HuH-7.5 (cell line): ENCODE results near the gene TLR7.

Source experiments
- DNase-seq: peaks from one replicate; pipeline ENCODE4 v3.0.0; 2011; ENCODE audit warnings: low spot score

The TLR7 gene

DNA sequence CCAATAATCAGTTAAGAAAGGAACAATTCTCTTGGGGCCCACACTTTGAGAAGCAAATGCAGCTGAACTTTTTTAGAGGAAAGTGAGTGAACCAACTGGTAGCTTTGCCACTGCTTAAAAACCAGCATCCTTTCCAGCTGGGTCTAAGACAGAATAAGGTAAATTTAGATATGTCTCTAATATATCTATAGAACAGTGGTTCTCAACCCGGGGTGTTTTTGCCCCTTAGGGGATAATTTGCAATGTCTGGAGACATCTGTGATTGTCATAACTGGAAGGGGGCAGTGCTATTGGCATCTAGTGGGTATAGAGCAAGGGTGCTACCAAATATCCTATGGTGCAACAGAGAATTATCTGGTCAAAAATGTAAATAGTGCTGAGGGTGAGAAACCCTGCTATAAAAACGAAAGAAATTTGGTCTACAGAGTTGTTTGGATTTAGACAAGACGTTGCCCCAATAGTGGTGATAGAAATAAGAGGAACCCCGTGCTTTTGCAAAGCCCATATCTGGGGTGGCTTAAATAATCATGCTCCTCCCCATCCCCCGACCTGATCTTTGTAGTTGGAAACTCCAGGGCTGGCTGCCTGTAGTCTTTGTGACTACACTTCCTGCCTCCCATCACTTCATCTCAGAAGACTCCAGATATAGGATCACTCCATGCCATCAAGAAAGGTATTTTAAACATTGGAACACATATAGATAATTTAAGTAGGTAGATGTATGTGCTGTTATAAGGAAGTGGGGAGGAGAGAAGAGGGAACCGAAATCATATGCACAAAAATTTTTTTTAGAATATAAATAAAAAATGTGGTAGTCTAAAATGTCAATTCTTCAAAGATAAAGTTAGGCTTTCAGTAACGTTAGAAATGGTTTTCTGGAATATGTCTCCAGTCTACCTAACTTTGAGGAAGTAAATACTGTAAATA, at the start of gene TLR7:
Gene TLR7 (plus strand): TSS at position 622 of the 927 bp plus-strand sequence. CDS start 507 bp downstream, outside the sequence.
- no peak for DNase-seq

- DNase-seq = no peak
These were observed 49.3 kb upstream of the TLR7 start for GRCh38 chrX:12817528-12817927.

DNA sequence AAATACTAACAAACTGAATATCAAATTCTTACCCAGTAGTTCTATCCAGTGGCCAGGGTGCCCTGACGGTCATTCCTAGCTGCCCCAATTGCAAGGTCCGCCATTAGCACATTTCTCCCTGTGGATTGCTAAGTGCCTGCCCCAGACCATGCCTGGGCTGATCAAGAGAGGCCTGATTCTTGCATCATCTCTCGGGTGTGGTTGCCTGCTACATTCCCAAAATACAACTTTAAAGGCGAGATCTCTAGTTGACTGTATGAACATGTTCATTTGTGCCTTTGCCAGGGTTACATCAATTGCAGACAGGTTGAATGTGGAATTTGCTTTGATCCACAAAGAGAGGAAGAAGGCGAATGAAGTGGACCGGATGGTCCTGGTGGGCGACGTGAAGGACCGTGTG, 47.6 kb upstream of the TLR7 start:
- no peak for DNase-seq

- no peak for DNase-seq
These were observed 46.1 kb upstream of the TLR7 start for GRCh38 chrX:12820737-12821136.

- DNase-seq = no peak
These were observed 41.9 kb upstream of the TLR7 start for GRCh38 chrX:12824944-12825343.

DNA sequence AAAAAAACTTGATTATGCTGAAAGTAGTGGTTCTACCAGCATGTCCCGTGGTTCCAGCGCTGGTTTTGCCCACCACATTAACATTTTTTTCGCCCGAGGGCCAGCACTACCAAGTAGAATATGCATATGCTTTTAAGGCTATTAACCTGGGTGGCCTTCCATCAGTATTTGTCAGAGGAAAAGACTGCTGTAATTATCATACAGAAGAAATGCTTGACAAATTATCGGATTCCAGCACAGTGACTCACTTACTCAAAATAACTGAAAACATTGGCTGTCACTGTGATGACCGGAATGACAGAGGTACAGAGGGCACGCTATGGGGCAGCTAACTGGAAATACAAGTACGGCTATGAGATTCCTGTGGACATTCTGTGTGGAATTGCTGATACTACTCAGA, 41.1 kb upstream of the TLR7 start:
- no peak for DNase-seq

- no peak for DNase-seq
These were observed 23.7 kb upstream of the TLR7 start for GRCh38 chrX:12843061-12843667.

DNA sequence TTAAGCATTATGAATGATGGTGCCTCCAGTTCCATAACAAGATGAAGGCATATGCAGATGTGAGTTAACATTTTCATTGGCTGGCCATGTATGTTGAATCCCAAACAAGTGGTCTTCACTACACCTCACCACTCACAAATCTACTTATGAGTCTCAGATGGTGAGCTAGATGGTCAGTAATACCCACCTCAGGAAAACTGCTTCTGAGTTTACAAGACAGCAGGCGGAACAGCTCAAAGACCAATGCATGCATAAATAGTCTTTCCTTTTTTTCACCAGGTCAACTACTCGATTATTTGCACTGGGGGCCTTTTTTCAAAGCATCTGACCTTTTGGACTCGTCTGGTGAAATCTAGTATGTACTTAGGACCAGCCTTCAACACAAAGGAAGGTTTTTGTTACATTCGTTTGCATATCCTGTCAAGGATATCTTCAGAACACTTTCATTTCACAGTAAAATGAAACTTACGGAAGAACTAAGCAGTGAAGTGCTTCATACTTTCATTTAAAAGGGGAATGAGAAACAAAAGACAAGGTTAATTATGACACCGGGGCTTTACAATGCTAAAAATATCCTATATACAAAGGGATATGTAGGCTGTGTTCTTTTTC, 23.1 kb upstream of the TLR7 start:
- DNase-seq = no peak

GRCh38 chrX:12844319-12844718, 22.6 kb upstream of the TLR7 start:
- no peak for DNase-seq

DNA sequence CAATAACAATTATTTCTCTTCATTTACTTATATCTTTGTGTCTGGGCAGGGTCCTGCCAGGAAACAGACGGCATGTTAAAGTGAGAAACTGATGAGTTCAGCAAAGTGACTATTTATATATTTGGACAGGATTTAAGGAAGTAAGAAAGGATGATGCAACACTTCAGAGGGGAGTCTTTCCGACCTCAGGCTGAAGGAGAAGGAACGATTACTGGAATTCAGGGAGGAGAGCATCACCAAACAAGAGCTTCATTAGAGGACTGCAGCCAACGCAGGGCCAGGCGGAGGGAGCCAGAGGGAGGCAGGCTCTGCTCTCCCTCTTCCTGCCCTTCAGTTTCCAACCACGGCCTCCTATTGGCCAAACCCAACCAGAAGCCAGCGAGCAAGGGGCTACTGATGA, 1.5 kb upstream of the TLR7 start:
- DNase-seq = no peak

GRCh38 chrX:12867685-12868084, 813 bp downstream of the TLR7 start:
- DNase-seq = no peak

GRCh38 chrX:12868747-12869146, 1.9 kb downstream of the TLR7 start:
- no peak for DNase-seq

- no peak for DNase-seq
These were observed 4.4 kb downstream of the TLR7 start for GRCh38 chrX:12871257-12871656.

GRCh38 chrX:12872741-12873140, 5.9 kb downstream of the TLR7 start:
- DNase-seq = no peak

DNA sequence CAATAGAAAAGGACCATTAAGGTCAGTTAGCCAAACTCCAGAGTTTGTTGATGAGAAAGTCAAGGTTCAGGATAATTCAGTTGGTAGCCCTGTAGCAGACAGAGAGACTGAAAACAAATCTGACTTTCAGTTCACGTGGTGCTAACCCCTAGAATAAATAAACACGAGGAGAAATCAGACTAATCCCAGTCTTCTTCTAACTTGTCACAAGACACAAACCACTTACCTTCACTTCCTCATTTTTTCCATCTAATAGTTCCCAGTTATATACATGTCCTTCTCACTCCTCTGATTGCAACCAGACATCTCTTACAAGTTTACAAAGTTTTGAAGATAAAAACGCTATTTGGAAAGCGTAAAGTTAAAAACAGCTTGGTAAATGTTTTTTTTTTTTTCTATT, 7.7 kb downstream of the TLR7 start:
- no peak for DNase-seq

GRCh38 chrX:12877386-12877785, 10.5 kb downstream of the TLR7 start:
- no peak for DNase-seq

GRCh38 chrX:12878536-12878935, 11.7 kb downstream of the TLR7 start:
- no peak for DNase-seq

DNA sequence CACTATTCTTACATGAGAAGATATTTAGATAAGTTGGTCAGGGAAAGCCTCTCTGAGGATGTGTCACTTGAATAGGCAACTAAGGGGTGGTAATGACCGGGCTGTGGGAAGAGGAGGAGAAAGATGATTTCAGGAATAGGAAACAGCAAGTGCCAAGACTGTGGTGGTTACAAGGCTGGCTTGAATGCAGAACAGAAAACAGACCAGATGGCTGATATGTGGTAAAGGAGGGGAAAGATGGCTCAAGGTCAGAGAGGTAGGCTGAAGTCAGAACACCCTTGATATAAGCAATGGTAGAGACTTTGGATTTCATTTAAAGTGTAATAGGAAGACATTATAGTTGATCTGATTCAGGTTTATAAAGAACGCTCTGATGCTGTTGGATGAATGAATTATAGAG, 15.0 kb downstream of the TLR7 start:
- DNase-seq = no peak

GRCh38 chrX:12885508-12885907, 18.6 kb downstream of the TLR7 start:
- no peak for DNase-seq

DNA sequence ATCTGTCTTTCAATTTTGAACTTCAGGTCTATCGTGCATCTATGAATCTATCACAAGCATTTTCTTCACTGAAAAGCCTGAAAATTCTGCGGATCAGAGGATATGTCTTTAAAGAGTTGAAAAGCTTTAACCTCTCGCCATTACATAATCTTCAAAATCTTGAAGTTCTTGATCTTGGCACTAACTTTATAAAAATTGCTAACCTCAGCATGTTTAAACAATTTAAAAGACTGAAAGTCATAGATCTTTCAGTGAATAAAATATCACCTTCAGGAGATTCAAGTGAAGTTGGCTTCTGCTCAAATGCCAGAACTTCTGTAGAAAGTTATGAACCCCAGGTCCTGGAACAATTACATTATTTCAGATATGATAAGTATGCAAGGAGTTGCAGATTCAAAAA, 19.7 kb downstream of the TLR7 start:
- no peak for DNase-seq

GRCh38 chrX:12887141-12887540, 20.3 kb downstream of the TLR7 start:
- DNase-seq = no peak

GRCh38 chrX:12887767-12888166, 20.9 kb downstream of the TLR7 start:
- no peak for DNase-seq

DNA sequence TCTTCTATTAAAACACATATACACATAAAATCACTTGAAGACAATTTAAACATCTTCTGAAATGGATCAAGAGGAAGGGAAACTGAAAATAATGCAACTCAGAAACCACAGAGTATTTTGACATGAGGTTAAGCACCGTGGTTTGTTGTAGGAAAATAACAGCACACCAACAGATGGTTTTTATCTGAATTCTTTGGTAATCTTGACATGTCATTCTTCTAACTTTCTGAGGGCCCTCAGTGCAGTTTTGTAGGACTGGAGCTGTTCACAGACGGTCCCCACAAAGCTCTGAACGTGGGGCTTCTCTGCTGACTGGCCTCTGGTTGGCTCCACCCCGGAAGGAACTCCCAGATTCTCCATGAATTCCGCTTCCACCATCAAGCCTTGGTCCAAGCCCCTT, 23.6 kb downstream of the TLR7 start:
- no peak for DNase-seq
